HG03060 (cell line): ENCODE results near the gene LRSAM1.

Experiments used
- ATAC-seq: cut with Tn5 transposase; IDR thresholded peaks from one replicate; pipeline ENCODE4 v1.9.1; 2021; ENCODE audit warnings: low read depth, moderate number of reproducible peaks; ENCODE audit not compliant: unreplicated experiment

Gene LRSAM1

DNA sequence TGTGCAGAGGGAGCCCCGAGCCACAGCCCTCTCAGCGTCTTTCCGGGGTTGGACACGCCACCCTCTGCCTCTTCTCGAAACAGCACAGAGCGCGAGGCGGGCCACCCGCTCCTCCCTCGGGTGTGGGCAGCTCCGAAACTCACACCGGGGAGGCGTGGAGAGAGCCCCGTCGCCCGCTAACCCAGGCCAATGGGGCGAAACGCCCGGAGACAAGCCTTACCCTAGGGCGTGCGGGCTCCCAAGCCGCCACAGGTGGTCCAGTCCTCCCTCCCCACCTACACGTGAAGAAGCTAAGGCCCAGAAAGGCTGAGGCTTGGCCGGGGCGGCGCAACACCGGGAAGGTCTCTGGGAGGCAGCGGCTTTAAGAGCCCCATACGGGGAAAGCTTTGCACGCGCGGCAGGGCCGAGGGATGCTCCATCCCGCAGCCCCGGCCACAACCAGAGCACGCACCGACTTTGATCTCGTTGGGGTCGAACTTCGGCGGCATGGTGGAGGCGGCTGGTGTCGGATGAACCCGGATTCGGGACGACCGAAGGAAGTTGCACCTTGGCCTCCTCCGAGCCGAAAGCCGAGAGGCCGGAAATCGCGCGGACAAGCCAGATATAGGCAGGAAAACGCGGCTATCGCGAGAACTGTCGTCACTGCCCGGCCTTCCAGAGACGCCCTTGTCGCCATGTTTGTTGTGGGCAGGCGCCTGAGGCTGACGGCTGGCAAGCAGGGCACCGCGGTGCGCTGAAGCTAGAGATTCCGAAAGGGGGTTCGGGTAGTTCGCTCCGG lies at the start of gene LRSAM1, which contains the start of gene RPL12:
Gene LRSAM1, plus strand, starts transcription at position 681 of the 778 bp plus-strand sequence. CDS start 3,018 bp downstream, outside the sequence.
Gene RPL12, minus strand, starts transcription at position 577 of the 778 bp plus-strand sequence. Its CDS starts 89 bp downstream, at position 488.
- ATAC-seq: peak; percentile 69

- no peak for ATAC-seq
Observed at GRCh38 chr9:127402401-127403090, 48.8 kb upstream of the LRSAM1 start.

DNA sequence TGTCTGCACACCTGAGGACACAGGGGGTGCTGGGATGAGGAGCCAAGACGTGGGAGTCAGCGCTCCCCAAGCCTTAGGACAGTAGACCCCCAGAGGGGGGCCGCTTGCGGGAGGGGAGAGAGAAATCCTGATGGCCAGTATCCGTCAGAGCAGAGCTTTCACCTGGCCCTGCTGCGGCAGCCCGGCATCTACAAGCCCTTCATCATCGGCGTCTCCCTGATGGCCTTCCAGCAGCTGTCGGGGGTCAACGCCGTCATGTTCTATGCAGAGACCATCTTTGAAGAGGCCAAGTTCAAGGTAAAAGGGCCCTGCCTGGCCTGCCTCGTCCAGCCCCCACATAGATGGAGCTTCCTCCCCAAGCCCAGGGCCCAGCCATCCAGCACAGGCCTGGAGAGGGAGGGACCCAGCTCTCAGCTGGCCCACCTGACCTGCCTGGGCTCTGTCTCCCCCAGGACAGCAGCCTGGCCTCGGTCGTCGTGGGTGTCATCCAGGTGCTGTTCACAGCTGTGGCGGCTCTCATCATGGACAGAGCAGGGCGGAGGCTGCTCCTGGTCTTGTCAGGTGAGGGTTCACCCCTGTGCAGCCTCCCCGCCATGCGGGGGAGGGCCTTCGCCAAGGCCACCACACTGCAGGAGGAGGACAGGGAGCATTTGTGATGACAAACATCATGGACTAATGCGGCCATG lies 47.7 kb upstream of the LRSAM1 start:
- ATAC-seq: no peak

DNA sequence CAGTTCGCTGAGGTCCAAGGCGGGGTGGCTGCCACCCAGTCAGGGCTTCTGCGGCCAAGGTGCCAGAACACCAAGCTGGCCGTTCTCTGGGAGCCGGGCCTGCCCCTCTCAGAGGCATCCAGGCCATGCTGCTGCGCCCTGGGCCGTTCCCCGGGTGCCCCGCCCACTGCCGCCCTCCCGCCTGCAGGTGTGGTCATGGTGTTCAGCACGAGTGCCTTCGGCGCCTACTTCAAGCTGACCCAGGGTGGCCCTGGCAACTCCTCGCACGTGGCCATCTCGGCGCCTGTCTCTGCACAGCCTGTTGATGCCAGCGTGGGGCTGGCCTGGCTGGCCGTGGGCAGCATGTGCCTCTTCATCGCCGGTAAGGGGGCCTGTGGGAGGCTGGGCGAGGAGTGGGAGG lies 46.7 kb upstream of the LRSAM1 start:
- ATAC-seq: no peak

- ATAC-seq: no peak
Observed at GRCh38 chr9:127405344-127406125, 45.8 kb upstream of the LRSAM1 start.

- no peak for ATAC-seq
Observed at GRCh38 chr9:127406799-127407491, 44.4 kb upstream of the LRSAM1 start.

DNA sequence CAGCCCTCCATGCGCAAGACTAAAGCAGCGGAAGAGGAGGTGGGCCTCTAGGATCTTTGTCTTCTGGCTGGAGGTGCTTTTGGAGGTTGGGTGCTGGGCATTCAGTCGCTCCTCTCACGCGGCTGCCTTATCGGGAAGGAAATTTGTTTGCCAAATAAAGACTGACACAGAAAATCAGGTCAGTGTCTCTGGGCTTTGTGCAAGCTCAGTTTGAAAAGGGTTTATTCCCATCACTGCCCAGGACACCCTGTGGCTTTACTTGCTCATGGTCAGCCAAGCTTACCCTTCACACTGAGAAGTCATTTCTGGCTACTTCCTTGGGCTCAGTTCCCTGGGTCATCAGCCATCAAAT lies 43.8 kb upstream of the LRSAM1 start:
- ATAC-seq: no peak

- ATAC-seq: no peak
Observed at GRCh38 chr9:127411122-127411521, 40.2 kb upstream of the LRSAM1 start.

- ATAC-seq: no peak
Observed at GRCh38 chr9:127415141-127415540, 36.2 kb upstream of the LRSAM1 start.

DNA sequence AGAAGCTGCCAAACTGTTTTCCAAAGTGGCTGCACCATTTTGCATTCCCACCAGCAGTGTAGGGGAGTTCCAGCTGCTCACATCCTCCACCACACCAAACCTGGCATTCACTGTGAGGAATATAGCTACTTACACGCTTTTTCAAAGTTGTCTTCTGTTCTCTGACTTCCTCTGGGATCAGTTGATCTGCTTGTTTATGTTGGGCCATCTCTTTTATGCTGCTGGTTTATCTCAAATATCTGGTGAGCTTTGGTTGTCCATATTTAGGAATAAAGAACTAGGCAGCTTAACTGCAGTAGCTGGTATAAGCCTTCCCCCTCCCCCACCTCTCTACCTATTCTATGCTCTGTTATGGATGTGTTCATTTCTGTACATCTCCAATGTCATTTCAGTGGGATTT lies 35.7 kb upstream of the LRSAM1 start:
- no peak for ATAC-seq

DNA sequence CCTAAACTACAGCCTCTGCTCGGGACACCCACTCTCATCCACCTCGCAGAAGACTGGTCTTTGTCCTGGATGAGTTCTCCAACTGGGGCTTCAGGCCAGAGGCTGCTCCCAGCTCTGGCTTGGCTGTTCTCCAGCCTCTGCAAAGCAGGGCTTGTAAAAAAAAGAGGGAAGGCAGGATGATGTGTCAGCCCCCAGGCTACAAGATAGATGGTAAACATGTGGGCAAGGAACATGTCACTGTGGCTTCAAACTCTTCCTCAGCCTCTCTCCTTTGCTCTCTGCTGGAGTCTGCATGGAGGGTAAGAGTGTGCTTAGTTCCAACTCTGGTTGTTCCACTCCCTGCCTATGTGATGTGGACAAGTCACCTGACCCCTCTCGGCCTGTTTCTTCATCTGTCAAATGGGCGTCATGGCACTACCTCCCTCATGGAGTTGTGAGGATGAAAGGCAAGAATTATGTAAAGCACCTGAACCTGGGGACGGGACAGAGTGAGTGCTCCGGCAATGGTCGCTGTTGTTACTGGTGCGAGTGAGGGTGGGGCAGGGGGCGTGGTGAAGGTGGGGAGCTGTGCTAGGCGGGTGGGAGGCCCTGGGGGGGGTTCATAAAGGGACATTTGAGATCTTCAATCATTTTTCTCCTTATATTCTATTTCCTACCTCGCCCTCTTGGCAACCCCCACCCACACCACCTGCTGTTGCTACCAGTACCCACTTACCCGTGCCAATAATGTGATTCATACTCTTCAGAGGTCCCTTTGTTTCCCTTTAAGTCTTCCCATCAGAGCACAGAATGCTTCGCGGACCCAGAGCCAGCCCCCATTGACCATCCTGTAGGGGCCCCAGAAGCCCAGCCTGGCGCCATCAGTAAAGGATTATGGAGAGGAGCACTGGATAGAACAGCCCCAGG lies 33.9 kb upstream of the LRSAM1 start:
- ATAC-seq: no peak

GRCh38 chr9:127418037-127418471 lies 33.3 kb upstream of the LRSAM1 start:
- no peak for ATAC-seq

DNA sequence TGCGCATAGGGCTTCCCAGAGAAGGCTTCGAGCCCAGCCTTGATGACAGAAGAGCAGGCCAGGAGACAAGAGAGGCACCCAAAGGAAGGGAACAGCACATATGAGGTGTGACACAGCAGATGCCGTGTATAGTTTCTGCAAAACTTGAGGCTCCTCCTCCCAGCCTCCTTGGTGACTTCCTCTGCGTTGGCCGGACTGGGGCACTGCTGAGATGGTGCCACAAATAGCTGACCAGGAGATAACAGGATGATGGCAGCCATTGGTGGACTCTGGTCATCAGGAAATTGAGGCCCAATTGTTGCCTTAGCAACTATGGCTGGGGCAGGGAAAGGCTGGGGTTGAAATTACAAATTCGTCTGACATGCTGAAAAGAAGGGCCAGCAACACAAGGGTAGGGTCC lies 32.0 kb upstream of the LRSAM1 start:
- no peak for ATAC-seq

DNA sequence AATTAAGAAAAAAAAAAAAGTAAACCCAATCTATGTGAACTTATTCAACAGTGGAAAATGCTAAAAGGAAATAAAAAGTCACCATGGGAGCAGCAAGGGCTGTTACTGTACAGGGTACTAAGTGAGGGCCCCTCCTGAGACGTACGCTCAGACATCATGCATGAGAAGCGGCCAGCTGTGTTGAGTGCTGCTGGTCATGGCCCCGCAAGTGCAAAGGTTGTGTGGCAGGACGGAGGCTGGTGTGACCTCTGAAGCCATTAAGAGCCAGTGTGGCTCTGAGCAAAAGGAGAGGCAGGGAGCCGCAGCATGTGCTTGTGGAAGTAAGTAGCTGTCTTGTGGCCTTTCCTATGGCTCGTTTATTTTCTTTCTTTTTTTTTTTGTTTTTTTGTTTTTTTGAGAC lies 30.3 kb upstream of the LRSAM1 start:
- ATAC-seq: no peak

DNA sequence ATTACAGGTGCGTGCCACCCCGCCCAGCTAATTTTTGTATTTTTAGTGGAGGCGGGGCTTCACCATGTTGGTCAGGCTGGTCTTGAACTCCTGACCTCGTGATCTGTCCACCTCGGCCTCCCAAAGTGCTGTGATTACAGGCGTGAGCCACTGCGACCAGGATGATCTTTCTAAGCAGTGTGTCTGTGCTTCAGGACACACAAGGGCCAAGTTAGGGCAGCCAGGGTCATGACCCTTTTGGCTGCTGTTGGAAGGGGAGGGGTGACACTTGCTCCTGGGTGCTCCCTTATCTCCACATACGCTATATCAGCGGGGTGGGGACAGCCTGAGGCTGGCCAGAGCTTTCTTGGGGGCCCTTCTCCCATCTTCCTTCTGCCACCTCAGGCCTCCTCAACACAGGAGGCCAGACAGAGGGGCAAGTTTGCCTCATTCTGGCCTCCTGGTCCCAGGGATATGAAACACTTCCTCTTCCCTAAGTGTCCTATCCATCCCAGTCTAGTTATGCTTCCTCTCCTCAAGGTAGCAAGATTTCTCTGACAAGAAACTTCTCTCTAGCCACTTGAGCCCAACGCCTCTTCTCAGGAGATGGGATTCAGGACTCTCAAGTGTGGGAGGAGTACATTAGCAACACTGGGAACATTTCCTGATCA lies 29.1 kb upstream of the LRSAM1 start:
- ATAC-seq: no peak

- ATAC-seq: no peak
Observed at GRCh38 chr9:127422787-127423186, 28.5 kb upstream of the LRSAM1 start.

GRCh38 chr9:127423476-127423933 lies 27.8 kb upstream of the LRSAM1 start:
- ATAC-seq: no peak

- peak; percentile 52 for ATAC-seq
Observed at GRCh38 chr9:127423934-127424675, 27.2 kb upstream of the LRSAM1 start, which contains the start of gene ZNF79. ZNF79 (plus strand) TSS chr9:127424382; CDS start chr9:127424788, 406 bp downstream.
